ENCODE data around the gene SORBS2.
A peak's percentile ranks its signal among the peaks of the same experiment; 100 is the strongest.

Gene SORBS2

GRCh38 chr4:185666156-185666555, 145.8 kb downstream of the SORBS2 start:
- DNase-seq: no peak

GRCh38 chr4:185665655-185666054, 146.3 kb downstream of the SORBS2 start:
- DNase-seq: peak in 1 of 2 experiments; percentile 22

DNA sequence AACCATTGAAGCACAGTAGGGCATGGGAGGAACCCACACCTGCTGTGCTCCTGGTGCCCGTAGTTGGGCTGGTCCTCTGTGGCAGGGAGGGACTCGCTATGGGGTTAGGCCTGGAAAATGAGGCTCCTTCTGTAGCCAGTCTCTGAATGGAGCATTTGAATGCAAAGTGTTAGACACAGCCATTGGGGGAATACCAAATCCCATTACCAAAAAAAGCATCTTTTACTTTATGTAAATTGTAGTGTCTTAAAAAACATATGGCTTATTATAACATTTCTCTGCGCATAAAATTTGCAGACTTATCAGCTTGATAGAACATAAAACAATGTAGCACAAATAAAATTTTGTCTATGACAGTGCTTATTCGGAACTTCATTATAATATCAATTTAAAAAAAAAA, 147.5 kb downstream of the SORBS2 start:
- no peak for DNase-seq

DNA sequence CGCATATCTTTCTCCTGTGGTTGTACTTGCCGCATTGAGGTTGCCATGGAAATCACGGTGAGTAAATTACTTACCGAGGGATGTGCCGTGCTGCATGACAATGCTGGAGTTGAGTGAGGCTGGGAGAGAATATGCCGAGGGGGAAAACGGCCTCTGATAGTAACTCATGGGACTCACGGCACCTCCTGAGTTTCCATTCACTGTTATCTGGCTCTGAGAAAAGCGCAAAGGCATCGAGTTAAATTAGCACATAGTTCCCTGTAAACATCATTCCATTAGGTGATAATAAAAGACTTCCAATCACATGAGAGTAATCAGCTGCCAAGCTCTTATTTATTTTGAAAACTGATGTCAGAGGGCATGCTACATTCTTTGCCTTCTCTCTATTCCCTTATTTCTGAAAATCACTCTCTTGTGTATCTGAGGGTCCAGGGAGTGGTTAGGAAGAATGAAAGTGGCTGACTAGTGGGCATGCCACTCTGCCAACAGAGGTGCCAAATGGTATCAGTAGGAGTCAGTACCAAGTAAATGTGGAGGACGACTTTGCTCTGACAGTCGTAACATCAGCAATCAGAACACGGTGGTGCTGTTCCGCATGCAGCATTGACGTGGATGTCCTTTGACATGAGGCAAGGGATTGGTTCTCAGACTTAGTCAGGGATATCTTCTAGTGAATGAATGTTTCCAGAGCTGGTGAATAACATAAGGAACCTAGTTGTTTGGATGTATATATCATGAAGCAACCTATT, 149.8 kb downstream of the SORBS2 start:
- no peak for DNase-seq

DNA sequence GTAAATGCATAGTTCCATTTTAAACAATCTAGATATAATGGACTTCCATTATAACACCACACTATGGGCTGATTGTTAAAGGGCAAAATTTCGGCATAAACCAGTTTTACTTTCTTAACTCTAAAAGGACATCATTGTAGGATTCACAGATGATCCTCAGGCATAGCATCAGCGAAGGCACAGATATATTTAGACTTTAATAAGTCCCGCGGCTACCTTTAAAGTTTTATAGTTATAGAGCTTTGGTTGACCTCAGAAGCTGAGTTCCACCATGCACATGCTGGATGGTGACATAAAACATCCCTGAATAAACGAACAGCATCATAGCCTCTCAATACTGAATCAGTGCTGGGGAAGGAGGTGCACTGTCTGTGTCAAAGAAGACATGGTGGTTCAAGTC, 151.7 kb downstream of the SORBS2 start:
- DNase-seq: no peak

GRCh38 chr4:185657699-185658098, 154.3 kb downstream of the SORBS2 start:
- DNase-seq: no peak

GRCh38 chr4:185657183-185657582, 154.8 kb downstream of the SORBS2 start:
- DNase-seq: no peak

DNA sequence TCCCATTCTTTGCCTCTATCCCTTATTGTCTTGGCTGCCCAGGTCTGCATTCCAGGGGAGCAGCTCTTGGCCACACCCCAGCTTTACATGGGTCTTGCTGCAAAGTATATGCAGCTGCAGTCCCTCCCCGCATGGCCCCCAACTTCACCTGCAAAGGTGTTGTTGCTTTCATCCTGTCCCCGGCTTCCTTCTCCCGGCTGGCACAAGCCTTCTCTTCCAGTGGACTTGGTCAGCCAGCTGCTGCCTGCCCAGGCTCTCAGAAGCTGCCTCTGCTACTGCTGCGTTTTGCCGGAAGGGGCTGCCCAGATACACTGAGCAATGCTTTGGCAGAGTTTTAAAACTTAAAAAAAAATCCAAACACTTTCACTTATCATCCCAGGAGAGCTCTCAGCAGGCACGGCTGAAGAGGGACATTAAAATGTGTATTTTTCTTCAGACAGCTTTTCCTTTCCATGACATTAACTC, 155.5 kb downstream of the SORBS2 start:
- DNase-seq: no peak

DNA sequence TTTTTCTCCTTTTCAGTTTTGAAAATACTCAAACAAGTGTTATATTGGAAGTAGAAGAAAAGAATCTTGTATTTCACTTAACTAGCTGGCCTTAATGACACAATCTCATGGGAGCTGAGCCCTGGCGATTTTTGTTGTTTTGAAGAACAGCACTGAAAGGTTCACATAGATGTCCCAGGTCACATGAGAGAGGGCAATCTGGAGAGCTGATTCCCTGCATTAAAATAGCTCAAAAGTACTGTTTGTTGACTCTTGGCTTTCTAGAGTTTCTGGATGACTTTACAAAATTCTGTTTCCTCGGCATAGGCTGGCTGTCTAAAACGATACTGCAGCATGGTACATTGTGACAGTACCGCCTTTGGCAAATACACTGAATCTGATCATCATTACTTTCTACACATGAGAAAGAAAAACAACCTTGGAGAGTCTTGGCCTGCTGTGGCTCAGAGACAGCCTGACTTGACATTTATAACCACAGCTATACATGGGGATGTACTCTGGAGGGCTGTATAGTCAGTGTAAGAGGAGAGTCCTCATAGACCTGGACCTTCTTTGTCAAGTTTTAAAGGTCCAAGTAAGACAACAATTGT, 156.9 kb downstream of the SORBS2 start:
- no peak for DNase-seq

GRCh38 chr4:185654311-185654710, 157.7 kb downstream of the SORBS2 start:
- peak in 1 of 2 experiments; percentile 3 for DNase-seq

DNA sequence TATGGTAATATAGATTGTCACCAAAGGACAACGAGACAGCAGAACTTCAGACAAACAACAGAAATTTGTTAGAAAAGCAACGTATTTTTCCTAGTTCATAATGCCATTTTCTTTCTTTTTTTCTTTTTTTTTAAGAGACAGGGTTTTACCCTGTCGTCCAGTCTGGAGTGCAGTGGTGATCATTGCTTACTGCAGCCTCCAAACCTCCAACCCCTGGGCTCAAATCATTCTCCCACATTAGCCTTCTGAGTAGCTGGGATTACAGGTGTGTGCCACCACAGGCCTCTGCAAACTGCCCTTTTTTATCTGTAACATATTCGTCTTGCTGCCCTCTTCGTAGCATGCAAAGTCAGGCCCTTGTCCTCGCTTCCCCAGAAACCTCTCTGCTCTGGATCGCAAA, 160.1 kb downstream of the SORBS2 start:
- no peak for DNase-seq

- no peak for DNase-seq
Measured at GRCh38 chr4:185651137-185651677, 160.8 kb downstream of the SORBS2 start.

- no peak for DNase-seq
Measured at GRCh38 chr4:185648631-185649030, 163.4 kb downstream of the SORBS2 start.

DNA sequence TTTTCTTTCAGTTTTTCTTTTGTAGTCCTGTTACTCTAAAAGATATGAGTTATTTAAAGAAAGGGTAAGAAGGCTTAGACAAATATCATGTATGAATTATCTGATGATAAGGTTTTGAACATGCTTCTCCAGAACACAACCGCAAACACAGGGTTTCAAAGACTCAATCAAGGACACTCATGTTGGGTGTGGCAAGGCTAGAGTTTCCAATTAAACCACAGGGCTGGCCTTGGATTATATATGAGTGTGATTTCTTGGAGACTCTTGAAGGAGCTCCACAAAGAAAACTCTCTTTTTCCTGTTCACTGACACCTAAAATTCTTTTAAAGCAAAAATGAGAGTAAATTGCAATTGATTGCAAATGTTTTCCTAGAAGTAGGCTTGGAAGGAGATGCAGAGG, 166.6 kb downstream of the SORBS2 start:
- DNase-seq: no peak

- no peak for DNase-seq
Measured at GRCh38 chr4:185644408-185644807, 167.6 kb downstream of the SORBS2 start.

GRCh38 chr4:185642907-185643306, 169.1 kb downstream of the SORBS2 start:
- DNase-seq: no peak

DNA sequence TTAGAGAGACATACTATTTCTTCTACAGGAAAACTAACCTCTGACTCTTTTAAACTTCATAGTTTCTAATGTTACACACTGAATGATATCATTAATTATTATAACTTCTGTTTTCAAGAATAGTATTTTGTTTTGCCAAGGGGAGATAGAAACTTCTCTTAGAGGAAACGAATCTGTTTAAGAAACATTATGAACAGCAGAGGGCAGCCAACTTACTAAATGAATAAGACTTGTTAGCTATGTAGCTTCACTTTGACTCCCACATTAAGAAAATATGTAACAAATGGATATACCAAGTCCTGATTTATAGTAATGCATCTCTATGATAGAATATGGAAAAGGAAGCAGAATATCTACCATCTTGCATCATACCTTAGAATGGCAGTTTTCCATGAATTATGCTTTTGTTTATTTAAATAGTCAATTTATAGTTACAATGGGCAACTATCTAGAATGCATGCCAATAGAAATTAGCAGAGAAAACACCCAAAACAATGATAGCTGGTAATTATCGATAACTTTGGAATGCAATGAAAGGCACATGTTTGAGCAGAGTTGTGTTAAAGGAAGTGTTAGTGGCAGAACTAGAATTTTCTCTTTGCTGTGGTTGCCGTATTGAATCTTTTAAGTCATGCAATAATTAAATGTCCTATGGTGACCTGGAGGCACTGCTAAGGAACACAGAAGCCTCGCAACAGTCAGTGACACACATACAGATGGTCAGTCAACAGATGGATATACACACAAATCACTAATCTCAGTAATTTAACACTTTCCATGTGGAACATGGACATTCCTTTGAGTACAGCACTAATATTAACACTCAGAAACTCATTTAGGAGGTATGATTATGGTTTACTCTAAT, 171.0 kb downstream of the SORBS2 start:
- DNase-seq: peak; percentile 3 to 65

- DNase-seq: no peak
Measured at GRCh38 chr4:185638548-185639301, 173.3 kb downstream of the SORBS2 start.

DNA sequence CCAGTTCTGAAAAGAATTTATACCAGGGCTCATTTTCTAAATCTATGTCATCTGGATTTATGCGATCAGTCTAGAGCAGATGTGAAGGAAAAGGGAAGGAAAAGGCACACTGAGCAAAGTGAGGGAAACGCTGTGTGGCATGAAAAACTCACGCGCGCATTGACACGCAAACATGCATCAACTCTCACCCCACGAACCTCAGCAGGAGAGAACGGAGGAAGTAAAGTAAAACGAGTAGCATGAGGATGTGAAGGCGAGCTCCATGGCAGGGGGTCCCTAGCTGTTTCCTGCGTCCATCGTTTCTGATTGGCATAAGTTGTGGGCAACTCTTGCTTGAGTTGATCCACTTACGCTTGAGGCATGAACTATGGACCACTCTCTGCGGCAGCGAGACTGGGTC, 173.9 kb downstream of the SORBS2 start:
- no peak for DNase-seq

- no peak for DNase-seq
Measured at GRCh38 chr4:185637163-185637875, 174.7 kb downstream of the SORBS2 start.

DNA sequence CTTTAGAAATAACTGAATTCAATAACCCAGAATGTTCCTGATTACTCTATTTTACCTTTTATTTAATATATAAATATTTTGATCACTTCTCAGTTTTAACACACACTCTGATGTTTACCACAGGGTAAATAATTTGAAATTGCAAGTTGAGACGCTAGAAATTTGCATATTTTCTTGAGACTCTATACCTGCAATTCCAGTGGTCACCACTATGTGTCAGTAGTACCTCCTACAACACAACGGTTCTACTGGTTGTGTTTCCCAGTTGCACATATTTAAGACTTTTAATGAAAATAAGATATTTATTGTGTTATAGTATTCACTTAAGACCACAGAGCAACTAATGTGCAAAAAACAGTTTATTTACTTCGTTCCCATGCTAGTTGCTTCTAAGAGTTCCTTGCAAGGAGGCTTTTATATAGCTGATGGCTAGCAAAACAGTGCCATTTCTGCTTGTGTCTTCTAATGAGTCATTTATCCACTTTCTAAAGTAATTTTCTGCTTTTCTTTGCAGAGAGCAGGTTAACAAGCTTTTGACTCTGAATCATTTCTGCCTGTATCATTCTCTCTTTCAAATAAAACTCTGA, 177.8 kb downstream of the SORBS2 start:
- no peak for DNase-seq

GRCh38 chr4:185626798-185627197, 185.2 kb downstream of the SORBS2 start:
- no peak for DNase-seq

All from NCI-H524 (cell line).